ENCODE data around the gene KNTC1. TPM values are rescaled to one million over a fixed set of nuclear protein-coding genes. Genes with fewer than 3 reads are reported as not detected.
"Not testable (repeated sequence)": the region's sequence is repeated elsewhere in the genome, so short reads cannot be mapped to it uniquely, and the experiment has no call there.

The KNTC1 gene
- total RNA-seq, 1 donor from 2014 or later: 18.7 TPM

DNA sequence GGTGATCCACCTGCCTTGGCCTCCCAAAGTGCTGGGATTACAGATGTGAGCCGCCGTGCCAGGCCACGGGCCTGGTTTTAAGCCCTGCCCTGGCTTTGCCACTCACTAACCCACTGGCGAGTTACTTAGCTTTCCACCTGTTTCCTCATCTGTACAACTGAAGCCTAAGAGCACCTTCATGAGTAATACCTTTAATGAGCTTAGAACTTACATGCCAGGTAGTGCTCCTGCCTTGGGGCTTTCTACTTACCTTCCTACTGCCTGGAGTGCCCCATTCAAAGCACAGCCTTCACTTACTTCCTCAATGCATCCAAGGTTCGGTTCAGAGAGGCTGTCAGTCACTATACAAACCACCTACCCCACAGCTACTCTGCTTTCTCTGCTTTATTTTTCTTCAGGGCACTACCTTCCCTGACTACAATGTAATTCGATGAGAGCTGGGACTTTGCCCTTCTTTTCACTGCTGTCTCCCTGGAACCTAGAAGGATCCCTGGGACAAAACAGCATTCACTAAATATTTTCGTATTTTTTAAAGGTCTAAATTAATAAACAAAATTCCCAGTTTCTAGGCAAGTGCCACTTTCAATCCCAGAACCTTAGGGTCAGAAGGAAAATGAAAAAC, 40.1 kb upstream of the KNTC1 start:
- Histone ChIP-seq H3K9me3 (no peaks in the 10 kb centered on the region), H3K4me3 (no peak overlapping the region), H3K4me1 (no peaks in the 10 kb centered on the region), H3K27ac (no peak overlapping the region), H3K27me3 (no peaks in the 10 kb centered on the region), H3K36me3 (peaks cover 0 to 75% of the 10 kb centered on the region in 2 donors)
- TF ChIP-seq CTCF (IDR thresholded peaks at IDR 0.05) (no peak), POLR2A (IDR thresholded peaks at IDR 0.05) (no peak), POLR2AphosphoS5 (IDR thresholded peaks at IDR 0.05; ENCODE audit: insufficient read depth in 1 of 2, low read depth in 1 of 2) (no peak)
- intact Hi-C loops (cut with DNase I): no loop called here
- no peak for DNase-seq (ENCODE audit: extremely low spot score in 2 of 2)

- intact Hi-C loops (cut with DNase I); H3K4me1 ChIP-seq; H3K27ac ChIP-seq; DNase-seq (ENCODE audit: extremely low spot score in 2 of 2); H3K9me3 ChIP-seq; H3K27me3 ChIP-seq; H3K4me3 ChIP-seq: not testable (repeated sequence)
- peaks cover 0 to 77% of the 10 kb centered on the region in 2 donors for H3K36me3 ChIP-seq
These were observed 39.2 kb upstream of the KNTC1 start for GRCh38 chr12:122487807-122488206.

GRCh38 chr12:122489038-122489437, 38.0 kb upstream of the KNTC1 start:
- Histone ChIP-seq H3K36me3 (peaks cover 0 to 67% of the 10 kb centered on the region in 2 donors), H3K9me3 (no peaks in the 10 kb centered on the region), H3K4me1 (no peaks in the 10 kb centered on the region), H3K27ac (no peak overlapping the region), H3K27me3 (no peaks in the 10 kb centered on the region), H3K4me3 (no peak overlapping the region)
- DNase-seq (ENCODE audit: extremely low spot score in 2 of 2): no peak
- intact Hi-C loops (cut with DNase I): no loop called here
- TF ChIP-seq POLR2A (IDR thresholded peaks at IDR 0.05): no peak
- TF ChIP-seq CTCF (IDR thresholded peaks at IDR 0.05): no peak
- no peak for TF ChIP-seq POLR2AphosphoS5 (IDR thresholded peaks at IDR 0.05; ENCODE audit: insufficient read depth in 1 of 2, low read depth in 1 of 2)

DNA sequence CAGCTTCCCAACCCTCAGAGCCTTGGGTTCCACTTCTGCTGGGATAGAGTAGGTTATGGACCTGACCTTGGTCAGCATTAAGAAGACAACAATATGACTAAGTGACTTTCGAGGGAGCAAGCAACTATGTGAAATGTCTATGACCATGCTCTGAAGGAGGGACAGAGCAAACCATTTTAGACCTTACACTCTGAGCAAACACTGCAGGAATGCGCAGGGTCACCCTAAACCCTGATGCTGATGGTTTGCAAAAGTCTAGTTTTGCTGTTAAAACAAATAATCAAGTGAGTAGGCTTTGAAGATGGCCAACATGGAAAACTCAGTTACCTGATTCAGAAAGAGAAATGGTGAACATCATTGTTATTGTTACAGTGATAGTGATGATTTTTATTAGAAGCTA, 35.1 kb upstream of the KNTC1 start:
- peaks cover 6% of the 10 kb centered on the region for H3K4me1 ChIP-seq
- H3K9me3 ChIP-seq: no peaks in the 10 kb centered on the region
- TF ChIP-seq POLR2A (IDR thresholded peaks at IDR 0.05) (no peak), POLR2AphosphoS5 (IDR thresholded peaks at IDR 0.05; ENCODE audit: insufficient read depth in 1 of 2, low read depth in 1 of 2) (no peak), CTCF (IDR thresholded peaks at IDR 0.05) (no peak)
- no peak overlapping the region for H3K4me3 ChIP-seq
- intact Hi-C loops (cut with DNase I): no loop called here
- DNase-seq (ENCODE audit: extremely low spot score in 2 of 2): no peak
- no peaks in the 10 kb centered on the region for H3K27me3 ChIP-seq
- H3K27ac ChIP-seq: no peak overlapping the region
- H3K36me3 ChIP-seq: peaks cover 0 to 45% of the 10 kb centered on the region in 2 donors

DNA sequence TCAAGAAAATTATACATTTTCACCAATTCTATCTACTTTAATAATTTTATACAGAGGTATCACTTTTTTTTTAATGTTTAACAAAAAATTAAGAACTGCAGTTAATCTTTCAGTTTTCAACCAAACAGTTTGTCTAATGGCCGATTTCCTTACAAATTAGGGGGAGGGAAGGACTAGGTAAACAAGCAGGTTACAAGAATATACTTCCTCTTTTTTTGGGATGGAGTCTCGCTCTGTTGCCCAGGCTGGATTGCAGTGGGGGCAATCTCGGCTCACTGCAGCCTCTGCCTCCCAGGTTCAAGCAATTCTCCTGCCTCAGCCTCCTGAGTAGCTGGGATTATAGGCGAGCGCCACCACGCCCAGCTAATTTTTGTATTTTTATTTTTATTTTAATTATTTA, 33.8 kb upstream of the KNTC1 start:
- H3K27ac ChIP-seq; DNase-seq (ENCODE audit: extremely low spot score in 2 of 2); H3K9me3 ChIP-seq; H3K4me3 ChIP-seq; intact Hi-C loops (cut with DNase I); H3K27me3 ChIP-seq: not testable (repeated sequence)
- Histone ChIP-seq H3K36me3 (peaks cover 0 to 41% of the 10 kb centered on the region in 2 donors), H3K4me1 (peaks cover 18% of the 10 kb centered on the region)

DNA sequence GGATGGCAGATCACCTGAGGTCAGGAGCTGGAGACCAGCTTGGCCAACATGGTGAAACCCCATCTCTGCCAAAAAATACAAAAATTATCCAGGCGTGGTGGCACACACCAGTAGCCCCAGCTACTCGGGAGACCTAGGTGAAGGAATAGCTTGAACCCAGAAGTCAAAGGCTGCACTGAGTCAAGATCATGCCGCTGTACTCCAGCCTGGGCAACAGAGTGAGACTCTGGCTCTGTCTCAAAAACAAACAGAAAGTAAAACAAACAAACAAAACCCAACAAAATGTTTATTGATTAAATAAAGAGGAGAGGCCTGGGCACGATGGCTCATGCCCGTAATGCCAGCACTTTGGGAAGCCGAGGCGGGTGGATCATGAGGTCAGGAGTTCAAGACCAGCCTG, 31.8 kb upstream of the KNTC1 start:
- H3K36me3 ChIP-seq: peaks cover 0 to 24% of the 10 kb centered on the region in 2 donors
- intact Hi-C loops (cut with DNase I): no loop called here
- H3K4me1 ChIP-seq: peaks cover 32% of the 10 kb centered on the region

More for the DNA sequence above, 31.8 kb upstream of the KNTC1 start:
- Histone ChIP-seq H3K27me3 (no peaks in the 10 kb centered on the region), H3K9me3 (no peaks in the 10 kb centered on the region), H3K27ac (no peak overlapping the region), H3K4me3 (no peak overlapping the region)
- no peak for TF ChIP-seq POLR2AphosphoS5 (IDR thresholded peaks at IDR 0.05; ENCODE audit: insufficient read depth in 1 of 2, low read depth in 1 of 2)
- no peak for TF ChIP-seq CTCF (IDR thresholded peaks at IDR 0.05)
- no peak for TF ChIP-seq POLR2A (IDR thresholded peaks at IDR 0.05)
- DNase-seq (ENCODE audit: extremely low spot score in 2 of 2): no peak
